Osteocyte (in vitro differentiated cells): Measurements from ENCODE around the gene STPG2. TPM values are rescaled to one million over a fixed set of nuclear protein-coding genes. Genes with fewer than 3 reads are reported as not detected.
"Not testable (repeated sequence)": the region's sequence is repeated elsewhere in the genome, so short reads cannot be mapped to it uniquely, and the experiment has no call there.

Experiments
- DNase-seq: peaks from one replicate; pipeline ENCODE4 v3.0.0; 2021; ENCODE audit warnings: mixed read lengths; ENCODE audit not compliant: unreplicated experiment; ENCODE audit errors: extremely low spot score
- H3K27ac Mint-ChIP-seq: one replicate; pipeline ENCODE4 v1.8.0; 2021; ENCODE audit warnings: mild to moderate bottlenecking, mixed read lengths; ENCODE audit not compliant: unreplicated experiment
- H3K27me3 Mint-ChIP-seq: one replicate; pipeline ENCODE4 v1.8.0; 2021; ENCODE audit warnings: mixed read lengths; ENCODE audit not compliant: unreplicated experiment
- H3K36me3 Mint-ChIP-seq: one replicate; pipeline ENCODE4 v1.8.0; 2021; ENCODE audit warnings: mixed read lengths; ENCODE audit not compliant: unreplicated experiment
- H3K4me1 Mint-ChIP-seq: one replicate; pipeline ENCODE4 v1.8.0; 2021; ENCODE audit warnings: mixed read lengths; ENCODE audit not compliant: unreplicated experiment
- H3K4me3 Mint-ChIP-seq: one replicate; pipeline ENCODE4 v1.8.0; 2021; ENCODE audit warnings: mild to moderate bottlenecking, moderate library complexity, mixed read lengths; ENCODE audit not compliant: unreplicated experiment
- H3K9me3 Mint-ChIP-seq: one replicate; pipeline ENCODE4 v1.8.0; 2021; ENCODE audit warnings: mixed read lengths; ENCODE audit not compliant: unreplicated experiment
- CTCF ChIP-seq: fragments of 200-600 bp; sonication (generic); IDR thresholded peaks from 2 replicates; pipeline ENCODE4 v1.5.0; 2021; ENCODE audit warnings: antibody characterized with exemption, mild to moderate bottlenecking, moderate library complexity
- total RNA-seq: library from RNA; stranded (reverse); gene quantifications from 2 replicates; pipeline ENCODE4 v1.2.1, GENCODE V29; 2021

Gene STPG2
- total RNA-seq, 1 donor from 2014 or later, result not detected

- Mint-ChIP-seq H3K9me3 (no peaks in the 10 kb centered on the region), H3K4me3 (no peak overlapping the region), H3K36me3 (no peaks in the 10 kb centered on the region), H3K27ac (no peak overlapping the region), H3K4me1 (no peaks in the 10 kb centered on the region), H3K27me3 (no peaks in the 10 kb centered on the region)
- DNase-seq, result no peak
- TF ChIP-seq CTCF, result no peak
These were observed 500.1 kb downstream of the STPG2 start for GRCh38 chr4:97643179-97643578.

- Mint-ChIP-seq H3K4me1 (no peaks in the 10 kb centered on the region), H3K9me3 (peaks cover 4% of the 10 kb centered on the region), H3K27ac (no peak overlapping the region), H3K27me3 (no peaks in the 10 kb centered on the region), H3K4me3 (no peak overlapping the region), H3K36me3 (no peaks in the 10 kb centered on the region)
- no peak for DNase-seq
- no peak for TF ChIP-seq CTCF
These were observed 503.3 kb downstream of the STPG2 start for GRCh38 chr4:97639961-97640360.

- H3K9me3 Mint-ChIP-seq, H3K27ac Mint-ChIP-seq, H3K27me3 Mint-ChIP-seq, DNase-seq, H3K4me1 Mint-ChIP-seq, H3K36me3 Mint-ChIP-seq: not testable (repeated sequence)
- peak overlapping the region; percentile 26 for H3K4me3 Mint-ChIP-seq
These were observed 509.4 kb downstream of the STPG2 start for GRCh38 chr4:97633831-97634230.

- H3K4me1 Mint-ChIP-seq, result no peaks in the 10 kb centered on the region
- no peaks in the 10 kb centered on the region for H3K36me3 Mint-ChIP-seq
- no peak for DNase-seq
- no peak for TF ChIP-seq CTCF
- H3K27me3 Mint-ChIP-seq, result peaks cover 3% of the 10 kb centered on the region
- H3K27ac Mint-ChIP-seq, result no peak overlapping the region
- H3K9me3 Mint-ChIP-seq, result peaks cover 5% of the 10 kb centered on the region
- H3K4me3 Mint-ChIP-seq, result no peak overlapping the region
These were observed 515.5 kb downstream of the STPG2 start for GRCh38 chr4:97627750-97628149.

- TF ChIP-seq CTCF, result no peak
- Mint-ChIP-seq H3K4me1 (no peaks in the 10 kb centered on the region), H3K27me3 (no peaks in the 10 kb centered on the region), H3K9me3 (peaks cover 5% of the 10 kb centered on the region), H3K36me3 (no peaks in the 10 kb centered on the region), H3K27ac (no peak overlapping the region), H3K4me3 (no peak overlapping the region)
- no peak for DNase-seq
These were observed 519.1 kb downstream of the STPG2 start for GRCh38 chr4:97624204-97624603.

- Mint-ChIP-seq H3K36me3 (no peaks in the 10 kb centered on the region), H3K9me3 (no peaks in the 10 kb centered on the region), H3K4me1 (no peaks in the 10 kb centered on the region), H3K27me3 (peaks cover 3% of the 10 kb centered on the region), H3K4me3 (no peak overlapping the region), H3K27ac (no peak overlapping the region)
- TF ChIP-seq CTCF, result no peak
- no peak for DNase-seq
These were observed 537.3 kb downstream of the STPG2 start for GRCh38 chr4:97605932-97606331.
